HFF-Myc (cell line): ENCODE data around the gene PRSS53.
"Not testable (repeated sequence)": the region's sequence is repeated elsewhere in the genome, so short reads cannot be mapped to it uniquely, and the experiment has no call there.

Source experiments
- DNase-seq: peaks from one replicate; pipeline ENCODE4 v3.0.0-alpha.2; 2011; ENCODE audit warnings: low read depth; ENCODE audit errors: extremely low read depth
- H3K4me3 ChIP-seq: replicated peaks from 2 replicates; pipeline ENCODE4 v1.5.1; 2011; ENCODE audit warnings: low read depth, mild to moderate bottlenecking, control low read depth, low read length
- TF ChIP-seq, protein P1 (sequence below): IDR thresholded peaks from 2 replicates; pipeline ENCODE4 v1.5.1; 2012; ENCODE audit warnings: mild to moderate bottlenecking, low read depth, low read length, control low read depth; ENCODE audit errors: missing control alignments

The PRSS53 gene

DNA sequence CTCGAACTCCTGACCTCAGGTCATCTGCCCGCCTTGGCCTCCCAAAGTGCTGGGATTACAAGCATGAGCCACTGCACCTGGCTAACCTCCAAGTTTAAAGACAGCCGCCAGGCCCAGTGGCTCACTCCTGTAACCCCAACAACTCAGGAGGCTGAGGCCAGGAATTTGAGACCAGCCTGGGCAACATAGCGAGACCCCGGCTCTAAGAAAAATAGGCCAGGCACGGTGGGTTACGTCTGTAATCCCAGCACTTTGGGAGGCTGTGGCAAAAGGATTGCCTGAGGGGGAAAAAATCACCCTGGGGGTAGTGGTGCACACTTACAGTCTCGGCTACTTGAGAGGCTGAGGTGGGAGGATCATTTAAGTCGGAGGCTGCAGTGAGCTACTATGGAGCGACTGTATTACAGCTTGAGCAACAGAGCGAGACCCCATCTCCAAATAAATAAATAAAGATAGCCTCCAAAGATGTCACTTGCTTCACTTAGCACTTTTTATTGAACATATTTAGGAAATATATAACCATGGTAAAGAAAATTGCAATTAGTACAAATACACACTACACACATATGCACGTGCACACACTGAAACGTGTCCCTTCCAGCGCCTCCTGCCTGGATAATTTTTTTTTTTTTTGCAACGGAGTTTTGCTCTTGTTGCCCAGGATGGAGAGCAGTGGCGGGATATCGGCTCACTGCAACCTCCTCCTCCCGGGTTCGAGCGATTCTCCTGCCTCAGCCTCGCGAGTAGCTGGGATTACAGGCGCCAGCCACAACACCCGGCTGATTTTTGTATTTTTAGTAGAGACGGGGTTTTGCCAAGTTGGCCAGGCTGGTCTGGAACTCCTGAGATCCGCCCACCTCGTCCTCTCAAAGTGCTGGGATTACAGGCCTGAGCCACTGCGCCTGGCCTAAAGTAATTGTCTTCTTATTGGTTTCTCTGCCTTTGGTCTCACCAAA lies 18.0 kb upstream of the PRSS53 start:
- TF ChIP-seq, protein P1, sequence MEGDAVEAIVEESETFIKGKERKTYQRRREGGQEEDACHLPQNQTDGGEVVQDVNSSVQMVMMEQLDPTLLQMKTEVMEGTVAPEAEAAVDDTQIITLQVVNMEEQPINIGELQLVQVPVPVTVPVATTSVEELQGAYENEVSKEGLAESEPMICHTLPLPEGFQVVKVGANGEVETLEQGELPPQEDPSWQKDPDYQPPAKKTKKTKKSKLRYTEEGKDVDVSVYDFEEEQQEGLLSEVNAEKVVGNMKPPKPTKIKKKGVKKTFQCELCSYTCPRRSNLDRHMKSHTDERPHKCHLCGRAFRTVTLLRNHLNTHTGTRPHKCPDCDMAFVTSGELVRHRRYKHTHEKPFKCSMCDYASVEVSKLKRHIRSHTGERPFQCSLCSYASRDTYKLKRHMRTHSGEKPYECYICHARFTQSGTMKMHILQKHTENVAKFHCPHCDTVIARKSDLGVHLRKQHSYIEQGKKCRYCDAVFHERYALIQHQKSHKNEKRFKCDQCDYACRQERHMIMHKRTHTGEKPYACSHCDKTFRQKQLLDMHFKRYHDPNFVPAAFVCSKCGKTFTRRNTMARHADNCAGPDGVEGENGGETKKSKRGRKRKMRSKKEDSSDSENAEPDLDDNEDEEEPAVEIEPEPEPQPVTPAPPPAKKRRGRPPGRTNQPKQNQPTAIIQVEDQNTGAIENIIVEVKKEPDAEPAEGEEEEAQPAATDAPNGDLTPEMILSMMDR: no peak
- no peak for DNase-seq
- no peak overlapping the region for H3K4me3 ChIP-seq

DNA sequence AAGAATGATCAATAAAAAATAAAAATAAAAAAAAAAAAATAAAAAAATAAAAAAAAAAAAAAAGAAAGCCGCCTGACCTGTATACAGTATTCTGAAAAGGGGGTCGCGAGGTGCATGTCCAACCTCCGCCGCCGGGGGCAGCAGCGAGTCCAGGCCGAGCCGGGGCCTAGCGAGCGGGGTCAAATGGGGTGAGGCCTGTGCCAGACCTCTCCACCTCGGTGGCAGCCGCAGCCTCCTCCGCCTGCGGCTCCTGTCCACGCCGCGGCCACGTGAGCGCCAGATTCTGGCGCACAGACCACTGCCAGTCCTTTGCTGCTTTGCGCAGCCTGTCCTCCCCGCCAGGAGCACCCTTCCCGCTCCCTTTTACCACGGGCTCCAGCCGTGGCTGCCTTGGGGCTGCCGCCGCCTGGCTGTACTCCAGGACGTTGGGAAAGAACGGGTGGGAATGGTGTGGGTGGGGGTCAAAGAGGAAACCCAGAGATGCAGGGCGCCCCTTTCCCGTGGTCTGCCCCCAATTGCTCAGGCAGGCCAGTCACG lies 17.0 kb upstream of the PRSS53 start:
- TF ChIP-seq, protein P1: peak; percentile 77
- no peak overlapping the region for H3K4me3 ChIP-seq
- peak; percentile 32 for DNase-seq

DNA sequence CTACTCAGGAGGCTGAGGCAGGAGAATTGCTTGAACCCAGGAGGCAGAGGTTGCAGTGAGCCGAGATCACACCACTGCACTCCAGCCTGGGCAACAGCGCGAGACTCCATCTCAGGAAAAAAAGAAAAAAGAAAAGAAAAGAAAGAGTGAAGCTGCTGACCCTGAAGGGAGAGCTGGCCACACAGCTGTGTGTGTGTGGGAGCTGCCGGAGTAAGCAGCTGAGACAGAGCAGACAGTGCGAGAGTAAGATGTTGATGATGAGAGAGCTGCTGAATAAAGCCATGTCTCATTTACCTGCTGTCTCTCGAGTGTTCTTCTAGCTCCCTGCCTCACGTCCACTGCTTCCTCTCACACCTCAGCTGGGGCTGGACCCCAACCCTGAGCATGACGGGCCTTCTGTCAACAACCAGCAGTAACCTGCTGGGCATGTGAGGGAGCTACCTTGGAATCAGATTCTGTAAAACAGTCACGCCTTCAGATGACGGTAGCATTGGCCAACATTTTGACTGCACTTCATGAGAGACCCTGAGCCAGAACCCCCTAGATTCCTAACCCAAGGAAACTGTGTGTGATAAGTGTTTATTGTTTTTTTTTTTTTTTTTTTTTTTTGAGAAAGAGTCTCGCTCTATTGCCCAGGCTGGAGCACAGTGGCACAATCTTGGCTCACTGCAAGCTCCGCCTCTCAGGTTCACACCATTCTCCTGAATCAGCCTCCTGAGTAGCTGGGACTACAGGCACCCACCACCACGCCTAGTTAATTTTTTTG lies 12.3 kb upstream of the PRSS53 start:
- not testable (repeated sequence) for H3K4me3 ChIP-seq, DNase-seq

DNA sequence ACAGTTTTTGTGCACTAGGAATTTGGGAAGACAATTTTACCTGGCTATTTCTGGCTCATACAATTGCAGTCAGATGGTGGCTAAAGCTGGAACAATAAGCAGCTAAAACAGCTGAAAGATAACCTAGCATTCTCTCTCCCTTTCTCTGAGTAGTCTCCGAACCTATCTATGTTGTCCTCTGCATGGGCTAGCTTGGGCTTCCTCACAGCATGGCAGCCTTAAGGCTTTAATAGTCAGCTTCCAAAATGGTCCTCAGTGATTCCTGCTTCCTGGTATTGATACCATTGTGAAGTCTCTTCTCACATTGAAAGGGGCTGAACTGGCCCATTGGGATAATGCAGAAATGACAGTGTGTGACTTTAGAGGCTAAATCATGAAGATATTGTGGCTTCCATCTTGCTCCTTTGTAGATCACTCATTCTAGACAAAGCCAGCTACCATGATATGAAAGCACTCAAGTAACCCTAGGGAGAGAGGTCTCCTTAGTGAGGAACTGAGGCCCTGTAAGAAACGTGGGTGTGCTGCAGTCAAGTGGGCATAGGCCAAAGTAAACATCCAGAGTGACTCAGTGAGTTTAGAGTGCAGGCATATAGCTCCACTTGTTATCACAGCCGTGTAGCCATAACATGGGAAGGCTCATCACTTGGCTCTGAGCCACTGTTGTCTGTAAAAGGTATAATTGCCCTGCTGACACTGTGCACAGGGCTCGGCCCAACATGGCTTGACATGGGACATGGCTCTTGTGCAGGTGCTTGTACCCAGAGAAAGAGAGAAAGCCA lies 11.3 kb upstream of the PRSS53 start:
- no peak for DNase-seq
- TF ChIP-seq, protein P1: no peak
- H3K4me3 ChIP-seq: no peak overlapping the region

DNA sequence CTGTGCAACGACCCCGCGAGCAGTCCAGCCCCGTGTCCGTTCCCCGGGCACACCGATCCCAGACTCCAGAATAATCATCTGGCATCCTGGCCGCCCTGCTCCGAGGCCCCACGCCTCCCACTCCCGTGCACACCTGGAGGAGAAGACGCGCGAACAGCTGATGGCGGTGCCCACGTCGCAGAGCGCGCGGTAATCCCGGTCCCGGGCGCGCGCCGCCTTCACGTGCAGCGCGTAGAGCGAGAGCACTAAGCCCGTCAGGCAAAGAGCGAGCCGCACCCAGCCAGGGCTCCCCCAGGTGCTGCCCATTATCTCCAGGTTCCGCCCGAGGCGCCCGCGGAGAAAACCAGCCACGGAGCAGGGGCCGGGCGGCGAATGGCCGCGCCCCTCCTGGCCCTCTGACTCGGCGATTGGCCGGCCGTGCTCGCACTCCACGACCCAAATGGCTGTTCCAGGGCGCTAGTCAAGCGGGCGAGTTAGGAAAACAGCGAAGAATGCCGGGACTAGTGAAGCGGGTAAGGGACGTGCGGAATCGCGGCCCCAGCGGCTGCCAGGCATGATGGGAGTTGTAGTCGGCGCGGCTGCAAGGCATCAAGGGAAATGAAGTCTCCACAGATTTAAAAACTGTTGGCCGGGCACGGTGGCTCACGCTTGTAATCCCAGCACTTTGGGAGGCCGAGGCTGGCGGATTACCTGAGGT lies 5.8 kb upstream of the PRSS53 start, which contains the start of gene VKORC1:
Gene VKORC1, minus strand, starts transcription at position 374 of the 697 bp plus-strand sequence. Its CDS starts 68 bp downstream, at position 306.
- peak; percentile 95 for DNase-seq
- TF ChIP-seq, protein P1: no peak
- peak within 1 kb of the TSS; percentile 95 for H3K4me3 ChIP-seq

DNA sequence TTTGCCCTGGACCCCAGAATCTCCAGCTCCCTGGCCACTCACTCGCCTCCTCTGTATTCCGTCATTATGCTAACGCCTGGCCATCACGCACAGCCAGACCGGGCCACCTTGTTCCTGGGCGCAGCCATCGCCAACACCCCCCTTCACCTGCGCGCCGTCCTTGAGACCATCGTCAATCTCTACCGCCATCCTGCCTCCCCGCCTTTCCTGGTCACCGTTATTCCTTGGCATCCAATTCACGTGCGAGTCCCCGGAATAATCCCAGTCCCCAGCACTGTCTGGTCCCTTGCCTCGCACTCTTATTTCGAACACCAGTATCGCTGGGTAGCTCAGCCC lies 5.3 kb upstream of the PRSS53 start:
- no peak for DNase-seq
- TF ChIP-seq, protein P1: no peak

More for the DNA sequence above, 5.3 kb upstream of the PRSS53 start:
- peak overlapping the region; percentile 95 for H3K4me3 ChIP-seq
